Panc1 (cell line): ENCODE measurements around the gene CACNG3.

Experiments used
- CTCF ChIP-seq: fragments of 450-650 bp; IDR thresholded peaks from 2 replicates; pipeline ENCODE4 v1.5.1; 2017; ENCODE audit warnings: mild to moderate bottlenecking
- REST ChIP-seq, 2 experiments: IDR thresholded peaks; 2 replicates each; pipeline ENCODE4 v1.6.1; 2011 to 2012; ENCODE audit warnings: low read depth in 2 of 2, control low read depth in 1 of 2, low read length in 1 of 2, mild to moderate bottlenecking in 1 of 2, moderate library complexity in 1 of 2; ENCODE audit not compliant: insufficient read depth in 1 of 2

GRCh38 chr16:24357511-24357910, 101.4 kb downstream of the CACNG3 start:
- TF ChIP-seq CTCF: no peak
- no peak for TF ChIP-seq REST (IDR thresholded peaks at IDR 0.05; ENCODE audit: insufficient read depth in 1 of 2, low read depth in 2 of 2, low read length in 1 of 2)
